H9 (cell line): ENCODE results near the gene SRP9. TPM values are rescaled to one million over a fixed set of nuclear protein-coding genes. Genes with fewer than 3 reads are reported as not detected.

Source experiments
- DNase-seq: peaks from one replicate; pipeline ENCODE4 v3.0.0-alpha.2; 2017
- H2AFZ ChIP-seq: one replicate; pipeline ENCODE4 v1.6.1; 2013; ENCODE audit warnings: mild to moderate bottlenecking, low read length, control low read depth, moderate library complexity
- H2AK5ac ChIP-seq: 2 replicates; pipeline ENCODE4 v1.6.1; 2013; ENCODE audit warnings: low read length, control low read depth, mixed read lengths; ENCODE audit not compliant: insufficient read length
- H2BK120ac ChIP-seq: one replicate; pipeline ENCODE4 v1.6.1; 2013; ENCODE audit warnings: low read depth, mild to moderate bottlenecking, low read length, control low read depth, inconsistent platforms; ENCODE audit not compliant: poor library complexity, severe bottlenecking
- H2BK12ac ChIP-seq: 2 replicates; pipeline ENCODE4 v1.6.1; 2013; ENCODE audit warnings: low read length, control low read depth, mixed read lengths, low read depth; ENCODE audit not compliant: insufficient read length
- H2BK15ac ChIP-seq: 2 replicates; pipeline ENCODE4 v1.6.1; 2013; ENCODE audit warnings: low read depth, low read length, control low read depth
- H2BK20ac ChIP-seq: one replicate; pipeline ENCODE4 v1.6.1; 2013; ENCODE audit warnings: low read depth, mild to moderate bottlenecking, low read length, control low read depth, inconsistent platforms; ENCODE audit not compliant: poor library complexity, severe bottlenecking
- H2BK5ac ChIP-seq: 2 replicates; pipeline ENCODE4 v1.6.1; 2013; ENCODE audit warnings: low read length, control low read depth, mixed read lengths; ENCODE audit not compliant: insufficient read length
- H3K14ac ChIP-seq: 2 replicates; pipeline ENCODE4 v1.6.1; 2013; ENCODE audit warnings: low read length, control low read depth; ENCODE audit not compliant: insufficient read depth
- H3K18ac ChIP-seq: 2 replicates; pipeline ENCODE4 v1.6.1; 2013; ENCODE audit warnings: low read depth, mild to moderate bottlenecking, mixed read lengths, low read length, control low read depth; ENCODE audit not compliant: insufficient read length
- H3K23ac ChIP-seq: 2 replicates; pipeline ENCODE4 v1.6.1; 2013; ENCODE audit warnings: low read length, control low read depth, mixed read lengths, low read depth; ENCODE audit not compliant: insufficient read length
- H3K23me2 ChIP-seq: 2 replicates; pipeline ENCODE4 v1.6.1; 2013; ENCODE audit warnings: low read depth, mild to moderate bottlenecking, mixed read lengths, low read length, control low read depth; ENCODE audit not compliant: insufficient read length, poor library complexity, severe bottlenecking
- H3K27ac ChIP-seq: 2 replicates; pipeline ENCODE4 v1.5.1; 2013; ENCODE audit warnings: low read length, control low read depth, mixed read lengths, low read depth; ENCODE audit not compliant: insufficient read length
- H3K27me3 ChIP-seq: 2 replicates; pipeline ENCODE4 v1.6.1; 2013; ENCODE audit warnings: low read length, control low read depth, inconsistent platforms; ENCODE audit not compliant: insufficient read depth
- H3K4ac ChIP-seq: 2 replicates; pipeline ENCODE4 v1.6.1; 2013; ENCODE audit warnings: low read depth, mild to moderate bottlenecking, control low read depth, inconsistent platforms, low read length, moderate library complexity
- H3K4me1 ChIP-seq: 2 replicates; pipeline ENCODE4 v1.6.1; 2013; ENCODE audit warnings: low read length, control low read depth, inconsistent platforms; ENCODE audit not compliant: insufficient read depth
- H3K4me2 ChIP-seq: 2 replicates; pipeline ENCODE4 v1.6.1; 2013; ENCODE audit warnings: low read length, control low read depth, mixed read lengths; ENCODE audit not compliant: insufficient read length, insufficient read depth
- H3K56ac ChIP-seq: 2 replicates; pipeline ENCODE4 v1.6.1; 2013; ENCODE audit warnings: low read depth, mild to moderate bottlenecking, mixed read lengths, low read length, control low read depth; ENCODE audit not compliant: insufficient read length
- H3K79me1 ChIP-seq: 2 replicates; pipeline ENCODE4 v1.6.1; 2013; ENCODE audit warnings: low read depth, mild to moderate bottlenecking, moderate library complexity, low read length, control low read depth, inconsistent platforms; ENCODE audit not compliant: insufficient read depth, poor library complexity, severe bottlenecking
- H3K79me2 ChIP-seq: 2 replicates; pipeline ENCODE4 v1.6.1; 2013; ENCODE audit warnings: low read length, control low read depth, inconsistent platforms; ENCODE audit not compliant: insufficient read depth
- H3K9ac ChIP-seq: 2 replicates; pipeline ENCODE4 v1.6.1; 2013; ENCODE audit warnings: low read length, control low read depth, mixed read lengths; ENCODE audit not compliant: insufficient read length; ENCODE audit errors: extremely low read depth
- H3K9me3 ChIP-seq: one replicate; pipeline ENCODE4 v1.6.1; 2013; ENCODE audit warnings: low read depth, low read length, inconsistent platforms; ENCODE audit not compliant: control insufficient read depth
- H3T11ph ChIP-seq: one replicate; pipeline ENCODE4 v1.6.1; 2013; ENCODE audit warnings: mild to moderate bottlenecking, low read length, control low read depth, inconsistent platforms
- H4K20me1 ChIP-seq: one replicate; pipeline ENCODE4 v1.6.1; 2013; ENCODE audit not compliant: control insufficient read depth, insufficient read length, insufficient read depth
- H4K5ac ChIP-seq: 2 replicates; pipeline ENCODE4 v1.6.1; 2013; ENCODE audit warnings: low read depth, mild to moderate bottlenecking, mixed read lengths, low read length, control low read depth; ENCODE audit not compliant: insufficient read length
- H4K8ac ChIP-seq: replicated peaks from 2 replicates; pipeline ENCODE4 v1.6.1; 2013; ENCODE audit warnings: low read length, control low read depth, mixed read lengths, low read depth; ENCODE audit not compliant: insufficient read length
- H4K91ac ChIP-seq: 2 replicates; pipeline ENCODE4 v1.6.1; 2013; ENCODE audit warnings: low read depth, mild to moderate bottlenecking, moderate library complexity, mixed read lengths, low read length, control low read depth; ENCODE audit not compliant: insufficient read length
- H3K27ac Mint-ChIP-seq, 3 experiments: 2 replicates in 2 of 3; 3 replicates in 1 of 3; pipeline ENCODE4 v1.8.0; 2020 to 2021; ENCODE audit warnings: mixed read lengths in 3 of 3, mild to moderate bottlenecking in 1 of 3, moderate library complexity in 1 of 3
- H3K27me3 Mint-ChIP-seq: 2 replicates; pipeline ENCODE4 v1.8.0; 2021; ENCODE audit warnings: low read depth, mild to moderate bottlenecking, moderate library complexity, mixed read lengths
- H3K36me3 Mint-ChIP-seq, 3 experiments: 2 replicates in 2 of 3; 3 replicates in 1 of 3; pipeline ENCODE4 v1.8.0; 2020 to 2021; ENCODE audit warnings: low read depth in 3 of 3, mixed read lengths in 3 of 3; ENCODE audit not compliant: insufficient read depth in 1 of 3
- H3K4me1 Mint-ChIP-seq, 2 experiments: 2 replicates each; pipeline ENCODE4 v1.8.0; 2020; ENCODE audit warnings: mixed read lengths in 2 of 2
- H3K4me3 Mint-ChIP-seq, 2 experiments: 2 replicates in 1 of 2; 3 replicates in 1 of 2; pipeline ENCODE4 v1.8.0; 2020 to 2021; ENCODE audit warnings: mild to moderate bottlenecking in 2 of 2, mixed read lengths in 2 of 2, moderate library complexity in 1 of 2
- H3K9me3 Mint-ChIP-seq, 2 experiments: 2 replicates in 1 of 2; 3 replicates in 1 of 2; pipeline ENCODE4 v1.8.0; 2020; ENCODE audit warnings: mild to moderate bottlenecking in 2 of 2, mixed read lengths in 2 of 2, moderate library complexity in 1 of 2
- WGBS: extraction: QIAGEN DNeasy Blood & Tissue Kit; methylation state at CpG from one replicate; pipeline ENCODE4 v1.1.7; 2013; ENCODE audit warnings: missing lambda C conversion rate, low lambda C conversion rate, mixed read lengths; ENCODE audit not compliant: insufficient read length; ENCODE audit errors: extremely low coverage; 5-methylcytosine and 5-hydroxymethylcytosine counted together
- total RNA-seq: library from RNA; stranded (reverse); gene quantifications from 2 replicates; pipeline ENCODE4 v1.2.1, GENCODE V29; 2021
- TF ChIP-seq, protein P1 (sequence below): fragments of 200-600 bp; sonication (generic); conservative IDR thresholded peaks from 3 replicates; pipeline ENCODE4 v1.8.0; 2021; ENCODE audit warnings: antibody characterized with exemption, mild to moderate bottlenecking

The SRP9 gene
- total RNA-seq, 1 experiment from 2014 or later = 403 TPM

GRCh38 chr1:225825078-225825477, 47.5 kb downstream of the SRP9 start:
- Histone ChIP-seq H3K27me3 (no peaks in the 10 kb centered on the region), H3K4ac (no peak overlapping the region), H4K8ac (no peak overlapping the region), H3K23ac (no peak overlapping the region), H3K14ac (no peak overlapping the region), H3K4me2 (no peak overlapping the region), H2AFZ (no peak overlapping the region), H2BK12ac (no peak overlapping the region), H4K91ac (no peak overlapping the region), H3K18ac (no peak overlapping the region), H3K9ac (no peak overlapping the region), H3K9me3 (no peaks in the 10 kb centered on the region), H3K56ac (no peak overlapping the region), H4K20me1 (no peaks in the 10 kb centered on the region), H3K27ac (no peak overlapping the region), H3K79me2 (no peaks in the 10 kb centered on the region), H2BK5ac (no peak overlapping the region), H2AK5ac (no peak overlapping the region), H3K23me2 (no peaks in the 10 kb centered on the region), H3K79me1 (no peaks in the 10 kb centered on the region), H3T11ph (no peak overlapping the region), H4K5ac (no peak overlapping the region), H2BK15ac (no peak overlapping the region), H3K4me1 (no peaks in the 10 kb centered on the region), H2BK20ac (no peak overlapping the region), H2BK120ac (no peak overlapping the region)
- Mint-ChIP-seq H3K27me3 (no peaks in the 10 kb centered on the region), H3K4me1 (peaks cover 32 to 40% of the 10 kb centered on the region in 2 experiments), H3K4me3 (no peak overlapping the region), H3K27ac (peak overlapping the region in 1 of 3 experiments; percentile 58; a peak in 1 of 7 replicates), H3K36me3 (peaks cover 0 to 8% (median 0%) of the 10 kb centered on the region in 3 experiments; a peak in 2 of 7 replicates), H3K9me3 (no peaks in the 10 kb centered on the region)
- no CpG with 5 or more reads among the region's 6 CpGs for WGBS
- DNase-seq = no peak
- TF ChIP-seq, protein P1, sequence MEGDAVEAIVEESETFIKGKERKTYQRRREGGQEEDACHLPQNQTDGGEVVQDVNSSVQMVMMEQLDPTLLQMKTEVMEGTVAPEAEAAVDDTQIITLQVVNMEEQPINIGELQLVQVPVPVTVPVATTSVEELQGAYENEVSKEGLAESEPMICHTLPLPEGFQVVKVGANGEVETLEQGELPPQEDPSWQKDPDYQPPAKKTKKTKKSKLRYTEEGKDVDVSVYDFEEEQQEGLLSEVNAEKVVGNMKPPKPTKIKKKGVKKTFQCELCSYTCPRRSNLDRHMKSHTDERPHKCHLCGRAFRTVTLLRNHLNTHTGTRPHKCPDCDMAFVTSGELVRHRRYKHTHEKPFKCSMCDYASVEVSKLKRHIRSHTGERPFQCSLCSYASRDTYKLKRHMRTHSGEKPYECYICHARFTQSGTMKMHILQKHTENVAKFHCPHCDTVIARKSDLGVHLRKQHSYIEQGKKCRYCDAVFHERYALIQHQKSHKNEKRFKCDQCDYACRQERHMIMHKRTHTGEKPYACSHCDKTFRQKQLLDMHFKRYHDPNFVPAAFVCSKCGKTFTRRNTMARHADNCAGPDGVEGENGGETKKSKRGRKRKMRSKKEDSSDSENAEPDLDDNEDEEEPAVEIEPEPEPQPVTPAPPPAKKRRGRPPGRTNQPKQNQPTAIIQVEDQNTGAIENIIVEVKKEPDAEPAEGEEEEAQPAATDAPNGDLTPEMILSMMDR = no peak
